OCI-LY7 (cell line): ENCODE data around the gene SLC39A7. TPM values are rescaled to one million over a fixed set of nuclear protein-coding genes. Genes with fewer than 3 reads are reported as not detected.

Experiments used
- BruUV-seq: library from RNA; stranded (reverse); fragments of 400-500 nt; replicated peaks from 2 replicates; lab custom pipeline; 2021; lab: Mats Ljungman, UMichigan
- CTCF ChIA-PET: fragments of 300-600 bp; sonication (Branson Sonifier 250); formaldehyde crosslinking; loops from one replicate; lab custom pipeline; 2022; ENCODE audit warnings: antibody characterized with exemption; ENCODE audit not compliant: unreplicated experiment; lab: Charles Lee
- POLR2A ChIA-PET: fragments of 300-600 bp; sonication (Branson Sonifier 250); formaldehyde crosslinking; loops from one replicate; lab custom pipeline; 2022; ENCODE audit warnings: antibody characterized with exemption; lab: Charles Lee
- DNase-seq: peaks from one replicate; pipeline ENCODE4 v3.0.0-alpha.2; 2015; ENCODE audit warnings: low spot score
- H2AFZ ChIP-seq: fragments of 200-600 bp; sonication (generic), shearing (Covaris generic); 2 replicates; pipeline ENCODE4 v1.6.1; 2014; ENCODE audit warnings: mild to moderate bottlenecking, antibody characterized with exemption, low read length, moderate library complexity
- H3K27ac ChIP-seq: fragments of 200-600 bp; sonication (generic); 2 replicates; pipeline ENCODE4 v1.5.1; 2014; ENCODE audit warnings: mixed run types, low read depth, mild to moderate bottlenecking, moderate library complexity, low read length, inconsistent platforms; ENCODE audit not compliant: poor library complexity, severe bottlenecking
- H3K36me3 ChIP-seq: fragments of 200-600 bp; sonication (generic); 2 replicates; pipeline ENCODE4 v1.6.1; 2014; ENCODE audit warnings: mild to moderate bottlenecking, antibody characterized with exemption, low read length, moderate library complexity, mixed read lengths; ENCODE audit not compliant: insufficient read depth
- H3K4me1 ChIP-seq: fragments of 200-600 bp; sonication (generic); 2 replicates; pipeline ENCODE4 v1.5.1; 2014; ENCODE audit warnings: mild to moderate bottlenecking, low read length; ENCODE audit not compliant: insufficient read depth, poor library complexity, severe bottlenecking
- H3K4me2 ChIP-seq: fragments of 200-600 bp; sonication (generic); 2 replicates; pipeline ENCODE4 v1.6.1; 2014; ENCODE audit warnings: mild to moderate bottlenecking, low read length
- H3K4me3 ChIP-seq: fragments of 200-600 bp; sonication (generic); 2 replicates; pipeline ENCODE4 v1.5.1; 2014; ENCODE audit warnings: mild to moderate bottlenecking, low read depth, low read length; ENCODE audit not compliant: poor library complexity, severe bottlenecking
- H3K79me2 ChIP-seq: fragments of 200-600 bp; sonication (generic); 2 replicates; pipeline ENCODE4 v1.6.1; 2016; ENCODE audit warnings: low read depth, mild to moderate bottlenecking, low read length, moderate library complexity, mixed read lengths; ENCODE audit not compliant: insufficient read depth
- H3K9me2 ChIP-seq: fragments of 200-600 bp; sonication (generic); 2 replicates; pipeline ENCODE4 v1.6.1; 2016; ENCODE audit warnings: mild to moderate bottlenecking, low read length, mixed read lengths; ENCODE audit not compliant: insufficient read depth
- H3K9me3 ChIP-seq: fragments of 200-600 bp; sonication (generic); 2 replicates; pipeline ENCODE4 v1.6.1; 2014; ENCODE audit warnings: mild to moderate bottlenecking, mixed run types, low read length, mixed read lengths
- H4K20me1 ChIP-seq: fragments of 200-600 bp; sonication (generic); 2 replicates; pipeline ENCODE4 v1.6.1; 2014; ENCODE audit warnings: mild to moderate bottlenecking, antibody characterized with exemption, low read length, moderate library complexity, mixed read lengths; ENCODE audit not compliant: insufficient read depth
- CTCF ChIP-seq: fragments of 200-600 bp; sonication (generic); conservative IDR thresholded peaks from 2 replicates; pipeline ENCODE4 v1.5.1; 2014; ENCODE audit warnings: mild to moderate bottlenecking, antibody characterized with exemption, low read length, moderate library complexity, mixed read lengths
- EZH2phosphoT487 ChIP-seq: fragments of 200-600 bp; sonication (generic); IDR thresholded peaks from 2 replicates; pipeline ENCODE4 v1.6.1; 2018; ENCODE audit warnings: low read depth, borderline replicate concordance, mild to moderate bottlenecking, mixed run types, antibody characterized with exemption, low read length, moderate library complexity, mixed read lengths
- intact Hi-C: fragments of 100-400 bp; cut with micrococcal nuclease; formaldehyde crosslinking; loops from one replicate; pipeline ENCODE4 v1.10.0; 2022; ENCODE audit not compliant: unreplicated experiment
- total RNA-seq, 2 experiments: library from RNA; depleted of rRNA in 1 of 2; stranded (reverse); fragments of >200 nt in 1 of 2; shearing (Covaris generic) in 1 of 2; gene quantifications; 2 replicates each; pipeline ENCODE4 v1.2.3, GENCODE V29; 2014 to 2022

Gene SLC39A7
- total RNA-seq, 2 experiments from 2014 or later: 22.9 to 53.2 TPM

- Histone ChIP-seq H3K36me3 (no peaks in the 10 kb centered on the region), H3K4me1 (peaks cover 7% of the 10 kb centered on the region), H4K20me1 (no peaks in the 10 kb centered on the region), H3K4me2 (no peak overlapping the region), H2AFZ (no peak overlapping the region), H3K9me2 (no peaks in the 10 kb centered on the region), H3K27ac (no peak overlapping the region), H3K79me2 (no peaks in the 10 kb centered on the region), H3K9me3 (no peaks in the 10 kb centered on the region), H3K4me3 (no peak overlapping the region)
- ChIA-PET POLR2A (no interaction called here), CTCF (interaction anchor here (0.5 to 0.9 kb wide), 2 partner anchors 19 to 22 kb away, joined by 3 read pairs; no protein-coding TSS in a partner anchor)
- DNase-seq: no peak
- TF ChIP-seq CTCF: no peak
- TF ChIP-seq EZH2phosphoT487: no peak
- intact Hi-C loops: no loop called here
- BruUV-seq: no TSS peak
Observed at GRCh38 chr6:33164176-33164575, 36.5 kb upstream of the SLC39A7 start.

- no peaks in the 10 kb centered on the region for H3K9me3 ChIP-seq
- H2AFZ ChIP-seq: no peak overlapping the region
- H3K36me3 ChIP-seq: no peaks in the 10 kb centered on the region
- no peaks in the 10 kb centered on the region for H3K9me2 ChIP-seq
- no peak for DNase-seq
- no TSS peak for BruUV-seq
- POLR2A ChIA-PET: no interaction called here
- TF ChIP-seq CTCF (no peak), EZH2phosphoT487 (no peak)
- H4K20me1 ChIP-seq: no peaks in the 10 kb centered on the region
- peaks cover 7% of the 10 kb centered on the region for H3K4me1 ChIP-seq
- intact Hi-C loops: no loop called here
- H3K27ac ChIP-seq: no peak overlapping the region
- no peak overlapping the region for H3K4me3 ChIP-seq
- CTCF ChIA-PET: interaction anchor here (0.9 kb wide), 1 partner anchor 22 kb away, joined by 3 read pairs; no protein-coding TSS in a partner anchor
- no peaks in the 10 kb centered on the region for H3K79me2 ChIP-seq
- no peak overlapping the region for H3K4me2 ChIP-seq
Observed at GRCh38 chr6:33164665-33165373, 35.8 kb upstream of the SLC39A7 start.

- intact Hi-C loops: no loop called here
- CTCF ChIA-PET: no interaction called here
- no peaks in the 10 kb centered on the region for H3K9me3 ChIP-seq
- no peak overlapping the region for H3K4me3 ChIP-seq
- H3K9me2 ChIP-seq: no peaks in the 10 kb centered on the region
- H3K27ac ChIP-seq: no peak overlapping the region
- H2AFZ ChIP-seq: no peak overlapping the region
- DNase-seq: no peak
- BruUV-seq: no TSS peak
- H3K36me3 ChIP-seq: no peaks in the 10 kb centered on the region
- H3K4me1 ChIP-seq: peaks cover 7% of the 10 kb centered on the region
- POLR2A ChIA-PET: no interaction called here
- H4K20me1 ChIP-seq: no peaks in the 10 kb centered on the region
- H3K79me2 ChIP-seq: no peaks in the 10 kb centered on the region
- H3K4me2 ChIP-seq: no peak overlapping the region
- no peak for TF ChIP-seq EZH2phosphoT487
- no peak for TF ChIP-seq CTCF
Observed at GRCh38 chr6:33165581-33166258, 34.9 kb upstream of the SLC39A7 start.
